Fibroblast of skin of right biceps (primary cell): ENCODE data around the gene EGFLAM.
"Not testable (repeated sequence)": the region's sequence is repeated elsewhere in the genome, so short reads cannot be mapped to it uniquely, and the experiment has no call there.

ENCODE experiments used
- DNase-seq: peaks from one replicate; pipeline ENCODE4 v3.0.0-alpha.2; 2013

Gene EGFLAM

DNA sequence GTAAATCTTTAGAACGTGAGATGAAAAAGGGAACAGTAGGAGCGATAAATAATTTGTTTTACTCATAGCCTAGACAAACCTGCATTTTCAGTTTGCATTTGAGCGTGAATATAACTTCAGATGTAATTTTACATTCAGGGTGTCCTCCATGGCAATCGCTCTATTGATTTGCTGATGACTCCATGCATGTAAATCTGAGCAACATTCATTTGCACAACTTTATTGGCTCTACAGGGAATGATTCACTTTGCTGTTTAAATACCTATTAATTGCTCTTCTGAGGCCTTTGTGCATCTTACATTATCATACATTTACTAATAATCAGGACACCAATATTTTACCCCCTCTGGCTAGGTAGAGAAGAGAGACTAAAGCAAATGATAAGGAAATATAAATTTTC lies 122.2 kb downstream of the EGFLAM start:
- no peak for DNase-seq

DNA sequence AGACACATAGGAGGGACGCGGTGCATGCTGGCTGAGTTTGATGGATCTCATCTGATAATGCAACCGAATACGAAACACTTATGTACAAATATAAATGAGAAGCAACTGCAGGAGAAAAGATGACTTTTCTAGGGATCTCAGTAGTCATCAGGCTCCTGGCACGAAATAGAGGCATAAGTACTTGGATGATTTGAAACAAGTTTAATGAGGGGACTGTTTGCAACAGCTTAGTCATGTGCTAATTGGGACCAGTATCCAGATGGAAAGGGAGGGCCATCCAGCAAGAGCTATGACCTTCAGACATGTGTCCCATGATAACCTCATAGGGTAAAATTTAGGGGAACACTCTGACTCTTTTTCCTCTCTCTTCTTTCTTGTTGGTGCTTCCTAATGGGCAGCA lies 123.0 kb downstream of the EGFLAM start:
- DNase-seq, result peak; percentile 6

DNA sequence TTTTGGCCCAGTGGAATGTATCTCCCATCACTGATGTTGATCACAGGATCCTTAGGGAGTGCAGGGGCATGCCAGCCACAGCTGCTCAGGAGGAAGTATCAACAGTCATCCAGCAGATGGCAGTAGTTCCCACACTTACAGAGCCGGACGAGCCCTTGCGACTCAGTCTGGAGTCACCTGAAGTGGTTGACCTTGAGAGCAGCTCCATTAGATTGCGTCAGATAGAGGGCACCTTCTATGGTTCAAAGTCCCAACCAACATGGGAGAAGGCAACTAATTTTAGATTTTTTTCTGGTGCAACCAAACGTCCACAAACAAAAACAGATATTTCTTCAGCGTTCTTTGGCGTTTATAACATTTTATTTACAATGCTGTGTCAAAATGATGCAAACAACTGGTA lies 124.5 kb downstream of the EGFLAM start:
- DNase-seq, result peak; percentile 66

DNA sequence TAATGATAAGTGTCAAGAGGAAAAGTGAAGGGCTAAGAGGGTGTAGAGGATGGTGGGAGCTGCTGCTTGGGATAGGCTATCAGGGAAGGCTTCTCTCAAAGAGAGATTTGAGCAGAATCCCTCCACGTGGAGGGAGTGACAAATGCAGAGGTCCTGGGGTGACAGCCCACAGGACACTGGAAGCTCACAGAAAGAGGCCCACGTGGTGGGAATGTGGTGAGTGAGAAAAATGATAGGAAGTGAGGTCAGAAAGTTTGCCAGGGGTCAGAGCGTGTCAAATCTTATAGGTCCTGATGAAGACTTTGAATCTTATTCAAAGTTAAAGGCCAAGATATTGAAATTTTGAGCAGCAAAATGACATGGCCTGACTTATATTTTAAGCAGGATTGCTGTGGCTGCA lies 125.3 kb downstream of the EGFLAM start:
- DNase-seq, result no peak

DNA sequence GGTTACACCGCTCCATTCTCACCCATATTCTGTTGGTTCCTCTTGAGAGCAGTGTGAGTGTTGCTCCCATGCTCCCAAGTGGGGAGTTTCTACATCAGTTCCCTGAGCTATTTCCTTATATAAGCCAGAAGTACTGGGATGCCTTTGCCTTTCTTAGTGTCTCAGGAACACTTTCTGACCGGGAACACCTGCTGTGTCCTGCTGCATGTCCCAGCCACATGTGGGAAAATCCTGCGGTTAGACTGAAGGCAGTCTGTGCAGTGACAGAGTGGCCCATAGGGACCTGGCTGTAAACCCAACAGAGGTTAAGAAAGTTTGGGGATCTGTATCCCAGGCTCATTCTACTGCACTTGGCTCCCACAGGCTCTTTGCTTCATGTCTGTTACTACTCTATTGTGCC lies 126.0 kb downstream of the EGFLAM start:
- no peak for DNase-seq

DNA sequence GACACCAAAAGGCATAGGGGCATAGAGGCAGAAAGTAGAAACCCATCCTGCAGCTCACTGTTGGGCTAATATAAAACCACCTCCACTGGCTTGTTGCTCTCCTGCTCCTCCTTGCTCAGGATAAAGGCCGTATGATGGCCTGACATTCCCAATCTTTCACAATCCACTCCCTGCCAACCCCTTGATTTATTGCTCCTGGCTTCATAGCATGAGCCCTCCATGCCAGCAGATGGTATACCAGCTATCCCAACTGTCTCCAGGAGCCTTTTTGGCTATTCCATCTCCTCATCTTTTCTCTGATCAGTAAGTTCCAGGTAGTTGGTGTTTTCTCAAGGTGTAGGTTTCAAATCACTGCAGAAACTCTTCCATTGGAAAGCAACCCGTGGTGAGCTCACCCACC lies 128.8 kb downstream of the EGFLAM start:
- no peak for DNase-seq

DNA sequence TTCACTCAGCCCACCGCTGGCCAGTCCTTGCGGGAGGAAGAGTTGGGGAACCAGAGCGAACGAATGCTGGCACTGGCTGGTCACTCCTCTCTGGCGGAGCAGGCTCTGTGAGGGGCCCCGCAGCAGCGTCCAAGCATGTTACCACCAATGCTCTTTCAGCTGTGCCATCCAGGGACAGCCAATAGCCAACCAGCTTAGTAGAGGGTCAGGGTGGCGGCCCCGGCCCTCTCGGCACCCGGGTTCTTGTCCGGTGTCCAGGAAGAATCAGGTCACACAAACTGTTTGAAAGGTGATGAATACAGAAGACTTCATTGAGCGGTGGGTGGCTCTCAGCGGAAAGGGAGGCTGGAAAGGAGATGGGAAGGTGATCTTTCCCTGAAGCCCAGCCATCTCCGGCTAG lies 135.3 kb downstream of the EGFLAM start:
- DNase-seq, result no peak

DNA sequence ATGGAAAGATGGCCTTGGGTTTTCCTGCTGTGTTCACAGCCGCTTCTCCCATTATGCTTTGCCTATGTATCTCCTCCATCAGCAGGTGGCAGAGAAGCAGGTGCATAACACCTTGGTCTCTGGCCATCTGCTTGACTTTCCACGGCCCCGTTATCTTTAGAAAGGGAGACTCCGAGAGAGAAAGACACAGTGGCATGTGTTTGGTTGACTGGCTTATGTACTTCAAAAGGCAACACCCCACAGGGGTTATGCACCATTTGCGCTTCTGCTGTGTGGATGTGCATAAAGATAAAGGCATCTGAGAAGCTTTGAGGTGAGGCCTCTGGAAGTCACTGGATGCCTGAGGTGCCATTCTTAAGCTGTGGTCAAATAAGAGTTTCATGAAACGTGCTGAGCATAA lies 138.4 kb downstream of the EGFLAM start:
- no peak for DNase-seq

DNA sequence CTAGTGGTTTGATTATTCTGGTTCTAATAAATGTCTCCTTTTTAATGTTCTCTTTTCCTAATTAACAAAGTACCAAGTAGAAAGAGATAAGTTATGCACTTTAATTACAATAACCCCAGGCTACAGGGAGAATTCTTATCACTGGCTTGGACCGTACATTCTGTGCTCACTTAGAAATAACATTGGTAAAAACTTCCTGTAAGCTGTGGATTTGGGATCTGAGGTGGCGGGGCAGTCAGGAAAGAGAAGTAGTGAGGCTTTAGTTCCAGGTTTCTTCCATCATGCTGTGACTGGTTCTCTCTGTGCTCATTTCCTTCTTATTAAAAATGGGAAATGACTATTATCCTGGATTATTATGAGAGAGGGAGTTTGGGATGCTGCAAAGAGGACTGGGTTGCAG lies 142.0 kb downstream of the EGFLAM start:
- no peak for DNase-seq

DNA sequence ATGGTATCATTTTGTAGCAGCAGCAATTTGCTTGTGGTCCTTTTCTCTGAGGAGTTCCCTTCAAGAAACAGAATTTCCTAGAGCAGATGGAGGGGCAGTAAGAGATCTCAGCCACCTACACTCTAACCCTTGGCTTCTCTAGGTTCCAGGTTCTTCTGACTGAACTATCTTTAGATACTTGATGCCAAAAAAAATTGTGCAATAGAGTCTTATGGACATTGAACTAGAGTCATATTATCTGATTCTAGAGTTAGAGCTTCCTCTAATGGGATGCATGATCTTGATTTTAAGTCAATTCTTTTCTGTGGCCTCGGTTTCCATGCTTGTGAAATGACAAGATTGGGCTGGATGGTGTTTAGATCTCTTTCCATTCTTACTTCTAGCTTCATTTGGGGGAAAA lies 142.8 kb downstream of the EGFLAM start:
- no peak for DNase-seq

DNA sequence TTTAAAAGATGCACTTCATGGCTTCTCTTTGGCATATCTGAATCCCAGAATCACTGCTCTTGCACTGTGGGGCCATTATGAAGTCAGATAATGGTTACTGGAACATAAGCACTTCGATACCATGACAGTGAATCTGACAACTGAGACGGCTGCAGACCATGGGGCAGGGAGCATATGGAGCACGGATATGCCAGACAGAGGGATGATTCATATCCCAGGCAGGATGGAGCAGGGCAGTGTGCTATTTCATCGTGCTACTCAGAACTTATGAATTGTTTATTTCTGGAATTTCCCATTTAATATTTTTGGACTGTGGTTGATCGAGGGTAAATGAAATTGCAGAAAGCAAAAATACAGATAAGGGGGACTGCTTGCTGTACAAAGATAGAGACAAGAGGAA lies 145.0 kb downstream of the EGFLAM start:
- DNase-seq, result peak; percentile 69

DNA sequence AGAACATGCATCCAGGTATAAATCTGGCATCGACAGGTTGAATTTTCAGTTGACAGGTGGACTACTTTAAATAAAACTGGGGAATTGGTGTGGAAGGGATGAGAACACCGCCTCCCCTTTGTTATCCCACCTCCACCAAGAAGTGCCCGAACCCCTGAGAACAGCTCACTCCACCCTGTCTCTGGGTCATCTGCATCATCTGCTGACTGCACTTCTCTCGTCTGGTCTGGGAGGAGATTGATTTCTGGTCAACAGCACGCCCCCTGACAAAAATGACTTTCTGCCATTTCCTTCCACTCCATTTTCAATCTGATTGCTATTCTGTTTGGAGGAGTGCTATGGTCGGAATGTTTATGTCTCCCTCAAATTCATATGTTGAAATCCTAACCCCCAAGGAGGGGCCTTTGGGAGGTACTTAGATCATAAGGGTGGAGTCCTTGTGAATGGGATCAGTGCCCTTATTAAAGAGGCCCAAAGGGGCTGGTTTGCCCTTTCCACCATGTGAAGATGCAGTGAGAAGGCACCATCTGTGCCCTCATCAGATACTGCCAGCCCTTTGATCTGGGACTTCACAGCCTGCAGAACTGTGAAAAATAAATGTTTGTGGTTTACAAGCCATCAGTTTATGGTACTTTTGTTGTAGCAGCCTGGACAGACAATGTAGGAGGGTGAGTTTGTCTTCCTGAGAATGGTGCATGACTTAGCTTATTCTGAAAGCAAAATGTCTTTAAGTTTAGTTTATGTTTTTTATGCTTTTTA lies 145.7 kb downstream of the EGFLAM start:
- no peak for DNase-seq

DNA sequence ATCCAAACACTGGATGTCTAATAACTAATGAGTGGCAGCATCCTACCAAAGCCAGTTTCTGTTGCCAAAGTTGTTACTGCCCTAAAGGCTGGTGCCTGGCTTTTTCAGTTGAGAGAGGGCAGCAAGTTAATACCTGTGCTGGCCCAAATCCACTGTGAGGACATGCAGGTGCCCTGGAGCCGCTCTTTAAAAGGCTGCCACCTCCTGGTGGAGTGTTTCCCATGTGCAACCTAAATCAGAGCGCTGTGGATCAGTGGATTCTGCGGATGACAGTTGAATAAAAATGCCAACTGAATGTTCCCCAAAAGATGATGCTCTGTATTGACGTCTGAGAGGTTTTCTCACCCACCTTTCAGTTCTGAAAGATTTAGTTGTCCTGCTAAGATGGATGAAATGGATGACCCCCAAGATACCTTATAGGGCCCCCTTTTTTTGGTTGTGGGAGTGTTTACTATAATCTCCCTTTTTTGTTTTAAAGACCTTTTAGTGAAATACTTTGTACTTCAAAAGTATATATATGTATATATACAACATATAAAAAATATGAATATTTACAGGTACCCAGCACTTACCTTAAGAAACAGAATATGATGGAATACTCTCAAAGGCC lies 146.4 kb downstream of the EGFLAM start:
- no peak for DNase-seq

DNA sequence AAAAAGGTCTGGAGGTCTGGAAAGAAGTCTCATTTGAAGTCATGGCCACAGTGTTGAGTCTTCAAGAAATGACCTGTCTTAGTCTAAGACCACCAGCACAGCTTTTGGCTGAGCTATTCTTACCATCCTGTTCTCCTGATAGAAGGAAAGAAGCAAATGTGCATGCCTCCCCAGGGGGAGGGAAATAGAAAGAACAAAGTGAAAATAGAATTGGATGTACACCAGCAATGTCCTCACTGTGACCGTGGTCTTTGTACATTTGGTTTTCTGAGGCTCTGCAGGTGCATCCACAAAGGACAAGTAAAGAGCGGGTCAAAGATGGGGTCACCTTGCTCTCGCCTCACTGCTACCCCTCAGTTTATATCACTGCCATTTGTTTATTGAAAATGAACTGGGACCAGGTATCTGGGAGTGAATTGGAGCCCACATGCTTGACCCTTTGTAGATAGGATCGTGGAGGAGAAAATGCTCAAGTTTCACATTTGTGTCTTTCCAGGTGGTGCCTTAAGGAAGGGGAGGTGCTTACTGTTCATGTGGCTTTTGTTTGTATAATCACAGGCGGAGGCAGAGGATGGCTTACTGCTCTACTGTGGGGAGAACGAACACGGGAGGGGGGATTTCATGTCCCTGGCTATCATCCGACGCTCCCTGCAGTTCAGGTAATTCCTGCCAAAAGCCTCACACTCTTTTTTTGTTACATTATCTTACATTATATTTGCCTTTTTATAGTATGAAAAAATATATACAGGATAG lies 150.3 kb downstream of the EGFLAM start:
- DNase-seq, result no peak

DNA sequence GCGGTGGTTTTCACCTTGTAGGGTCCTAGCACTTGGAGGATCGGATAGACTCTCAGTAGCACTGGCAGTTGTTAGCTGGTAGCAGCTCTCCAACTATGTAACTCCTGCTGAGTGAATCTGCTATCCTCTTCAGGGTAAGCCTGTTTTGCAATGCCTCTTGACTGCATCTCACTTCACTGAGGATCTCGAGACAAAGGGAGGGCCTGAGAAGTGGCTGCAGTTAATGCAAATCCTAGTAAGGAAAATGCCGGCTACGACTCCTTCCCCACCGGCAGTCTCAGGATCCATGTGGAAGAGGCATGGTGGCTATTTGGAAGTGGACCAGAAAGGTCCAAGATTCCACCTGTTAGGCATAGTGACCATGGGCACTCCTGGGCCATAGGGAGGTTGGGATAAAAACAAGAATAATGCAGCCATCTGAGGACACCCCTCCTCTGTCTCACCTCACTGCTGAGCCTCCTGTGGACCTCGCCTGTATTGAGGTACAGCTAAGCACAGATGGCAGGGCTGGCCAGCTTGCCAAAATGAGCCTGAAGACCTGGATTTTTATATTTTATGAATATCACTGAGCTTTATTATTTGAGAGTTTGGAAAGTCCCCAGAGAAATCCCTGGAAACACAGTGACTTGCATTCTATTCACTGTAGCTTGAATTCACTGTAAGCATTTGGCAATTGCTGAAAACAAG lies 152.1 kb downstream of the EGFLAM start:
- no peak for DNase-seq

DNA sequence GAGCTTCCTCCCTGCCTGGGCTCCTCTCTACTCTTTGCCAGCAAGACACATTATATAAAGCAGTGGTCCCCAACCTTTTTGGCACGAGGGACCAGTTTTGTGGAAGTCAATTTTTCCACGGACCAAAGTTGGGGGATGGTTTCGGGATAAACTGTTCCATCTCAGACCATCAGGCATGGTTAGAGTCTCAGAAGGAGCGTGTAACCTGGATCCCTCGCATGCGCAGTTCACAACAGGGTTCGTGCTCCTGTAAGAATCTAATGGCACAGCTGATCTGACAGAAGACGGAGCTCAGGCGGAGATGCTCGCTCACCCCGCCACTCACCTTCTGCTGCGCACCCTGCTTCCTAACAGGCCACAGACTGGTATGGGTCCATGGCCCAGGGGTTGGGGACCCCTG lies 155.3 kb downstream of the EGFLAM start:
- no peak for DNase-seq

DNA sequence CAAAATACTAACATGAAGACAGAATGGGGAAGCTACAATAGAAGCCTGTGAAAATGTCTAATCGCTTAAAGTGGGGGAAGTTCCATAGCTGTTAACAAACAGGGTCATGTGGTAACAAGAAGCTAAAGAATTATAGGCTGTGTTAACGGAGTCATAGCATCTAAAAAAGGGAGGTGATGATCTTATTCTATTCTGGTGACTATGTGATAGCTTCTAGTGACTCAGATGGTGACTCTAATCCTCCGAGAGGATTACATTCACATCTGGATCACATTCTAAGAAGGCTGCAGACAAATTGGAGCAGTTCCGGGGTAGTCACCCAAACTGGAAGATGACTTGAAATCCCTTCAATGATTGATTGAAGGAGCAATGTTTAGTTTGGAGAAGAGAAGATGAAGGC lies 156.0 kb downstream of the EGFLAM start:
- DNase-seq, result peak; percentile 91

DNA sequence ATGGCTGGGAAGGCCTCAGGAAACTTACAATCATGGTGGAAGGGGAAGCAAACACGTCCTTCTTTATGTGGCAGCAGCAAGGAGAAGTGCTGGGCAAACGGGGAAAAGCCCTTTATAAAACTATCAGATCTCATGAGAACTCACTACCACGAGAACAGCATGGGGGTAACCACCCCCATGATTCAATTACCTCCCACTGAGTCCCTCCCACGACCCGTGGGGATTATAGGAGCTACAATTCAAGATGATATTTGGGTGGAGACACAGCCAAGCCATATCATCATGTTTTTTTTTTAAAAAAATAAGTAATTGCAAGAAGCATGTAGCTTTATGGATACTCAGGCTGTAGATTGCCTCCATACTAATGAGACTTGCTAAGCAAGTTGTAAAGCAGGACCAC lies 157.4 kb downstream of the EGFLAM start:
- not testable (repeated sequence) for DNase-seq

DNA sequence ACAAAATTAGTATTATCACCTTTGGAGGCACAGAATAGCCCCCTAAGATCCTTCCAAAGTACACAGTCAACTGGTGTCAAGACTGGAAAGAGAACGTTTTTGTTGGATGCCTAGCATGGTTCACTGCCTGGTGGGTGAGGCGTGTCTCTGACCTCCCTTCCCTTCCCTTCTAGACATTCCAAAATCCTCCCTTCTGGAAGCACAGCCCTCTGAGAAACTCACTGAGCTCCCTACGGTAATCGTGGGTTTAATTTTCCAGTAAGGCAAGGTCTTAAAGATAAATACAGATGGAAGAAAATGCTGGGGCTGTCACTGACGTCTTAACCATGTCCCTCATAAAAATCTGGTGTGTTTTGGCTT lies 159.3 kb downstream of the EGFLAM start:
- no peak for DNase-seq

DNA sequence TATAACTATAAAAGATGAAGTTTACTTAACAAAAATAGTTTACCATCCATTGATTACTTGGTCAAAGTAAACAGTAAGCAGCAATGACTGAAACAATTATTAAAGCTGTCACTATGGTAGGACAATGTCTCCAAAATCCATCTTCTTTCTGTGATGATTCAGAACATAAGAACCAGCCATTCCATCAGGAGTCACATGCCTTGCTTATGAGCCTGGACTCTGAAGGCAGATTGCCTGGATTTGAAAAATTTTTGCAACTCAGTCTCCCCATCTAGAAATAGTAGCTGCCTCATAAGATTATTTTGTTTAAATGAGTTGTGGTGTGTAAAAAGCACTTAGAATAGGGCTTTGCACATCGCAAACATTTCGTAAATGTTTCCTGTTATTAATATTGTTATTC lies 161.9 kb downstream of the EGFLAM start:
- DNase-seq, result peak; percentile 61

DNA sequence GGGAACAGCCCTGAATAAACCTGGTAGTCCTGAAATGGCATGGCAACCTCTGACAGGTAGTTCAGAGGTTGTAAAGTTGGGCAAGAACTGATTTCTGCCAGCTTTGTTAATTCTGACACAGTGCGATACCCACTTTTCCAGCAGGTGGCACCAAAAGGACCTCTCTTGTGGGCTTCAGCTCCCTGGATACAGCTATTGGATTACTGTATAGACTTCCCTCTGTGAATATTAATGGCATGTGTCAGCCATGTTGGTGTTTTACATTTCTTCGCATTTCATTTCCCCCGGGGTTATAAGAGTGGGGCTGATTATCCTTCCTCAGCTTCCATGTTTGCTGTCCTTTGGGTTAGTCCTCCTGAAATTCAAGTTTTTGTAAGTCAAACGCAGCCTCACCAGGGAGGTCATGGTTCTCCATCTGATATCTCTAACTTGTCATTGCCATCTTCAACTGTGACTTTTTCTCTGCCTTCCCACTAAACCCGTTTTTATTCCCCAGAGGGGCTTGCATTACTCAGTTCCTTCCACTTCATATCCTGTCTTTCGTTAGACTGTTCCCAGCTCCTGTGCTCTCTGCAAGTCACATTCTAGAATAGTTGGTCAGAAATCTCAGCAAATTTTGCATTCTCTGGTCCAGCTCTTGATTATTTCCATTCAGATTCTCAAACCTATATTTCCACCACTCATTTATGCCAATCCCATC lies 162.5 kb downstream of the EGFLAM start:
- peak; percentile 88 for DNase-seq

DNA sequence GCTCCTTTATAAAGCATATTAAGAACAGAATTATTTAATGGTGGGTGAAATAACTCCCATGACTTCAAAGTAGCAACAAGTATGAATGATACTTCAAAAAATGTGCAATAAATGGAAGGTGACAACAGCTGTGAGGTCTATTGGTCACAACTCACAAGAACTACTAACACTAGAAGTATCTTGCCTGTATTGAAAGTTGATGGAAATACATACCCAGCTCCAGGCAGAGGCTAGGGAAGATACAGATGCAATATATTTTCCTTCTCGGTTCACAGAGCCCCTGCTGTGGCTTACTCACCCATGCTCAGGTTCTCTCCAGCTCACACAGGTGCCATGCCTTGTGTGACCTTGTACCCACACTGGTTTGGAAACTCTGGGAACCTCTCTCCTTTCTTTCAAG lies 164.3 kb downstream of the EGFLAM start:
- DNase-seq, result peak; percentile 51
